Sigmoid colon (tissue), 4 donors: ENCODE measurements around the gene IL17RB.

Source experiments
- POLR2A ChIP-seq, 2 donors: fragments of 450-650 bp; IDR thresholded peaks; one replicate each; pipeline ENCODE4 v1.6.1; 2016; ENCODE audit warnings: antibody characterized with exemption in 2 of 2, mild to moderate bottlenecking in 2 of 2, moderate library complexity in 2 of 2
- POLR2AphosphoS5 ChIP-seq, 4 donors: sonication (generic); formaldehyde crosslinking; IDR thresholded peaks; one replicate each; pipeline ENCODE4 v1.6.1; 2017; ENCODE audit warnings: antibody characterized with exemption in 4 of 4
- TF ChIP-seq, protein P1 (sequence below), 4 experiments: fragments of 450-650 bp in 3 of 4; fragments of 200-600 bp in 1 of 4; IDR thresholded peaks; one replicate each; pipeline ENCODE4 v1.5.1; 2016 to 2019; ENCODE audit warnings: antibody characterized with exemption in 4 of 4, mild to moderate bottlenecking in 3 of 4, moderate library complexity in 2 of 4

DNA sequence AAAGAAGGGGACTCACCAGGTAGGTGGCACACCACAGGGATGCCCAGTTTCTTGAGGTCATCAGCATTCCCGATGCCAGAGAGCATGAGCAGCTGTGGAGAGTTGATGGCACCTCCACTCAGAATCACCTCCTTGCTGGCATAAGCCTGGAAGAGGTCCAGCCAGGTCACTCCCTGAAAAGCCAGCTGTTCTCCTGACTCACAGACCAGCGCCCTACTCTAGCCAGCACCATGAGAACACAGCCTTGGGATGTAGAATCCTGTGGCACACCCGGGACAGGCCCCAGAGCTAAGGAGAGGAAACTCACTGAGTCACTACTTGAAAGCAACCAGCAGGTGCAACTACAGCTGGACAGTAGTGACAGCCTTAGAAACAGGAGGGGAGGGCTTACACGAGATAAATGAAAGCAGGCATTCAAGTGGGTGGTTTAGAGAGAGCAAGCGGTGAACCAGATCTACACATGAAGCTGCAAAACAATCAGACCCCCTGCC, 24.7 kb upstream of the IL17RB start:
- no peak for TF ChIP-seq POLR2AphosphoS5 (IDR thresholded peaks at IDR 0.05)
- TF ChIP-seq, protein P1, sequence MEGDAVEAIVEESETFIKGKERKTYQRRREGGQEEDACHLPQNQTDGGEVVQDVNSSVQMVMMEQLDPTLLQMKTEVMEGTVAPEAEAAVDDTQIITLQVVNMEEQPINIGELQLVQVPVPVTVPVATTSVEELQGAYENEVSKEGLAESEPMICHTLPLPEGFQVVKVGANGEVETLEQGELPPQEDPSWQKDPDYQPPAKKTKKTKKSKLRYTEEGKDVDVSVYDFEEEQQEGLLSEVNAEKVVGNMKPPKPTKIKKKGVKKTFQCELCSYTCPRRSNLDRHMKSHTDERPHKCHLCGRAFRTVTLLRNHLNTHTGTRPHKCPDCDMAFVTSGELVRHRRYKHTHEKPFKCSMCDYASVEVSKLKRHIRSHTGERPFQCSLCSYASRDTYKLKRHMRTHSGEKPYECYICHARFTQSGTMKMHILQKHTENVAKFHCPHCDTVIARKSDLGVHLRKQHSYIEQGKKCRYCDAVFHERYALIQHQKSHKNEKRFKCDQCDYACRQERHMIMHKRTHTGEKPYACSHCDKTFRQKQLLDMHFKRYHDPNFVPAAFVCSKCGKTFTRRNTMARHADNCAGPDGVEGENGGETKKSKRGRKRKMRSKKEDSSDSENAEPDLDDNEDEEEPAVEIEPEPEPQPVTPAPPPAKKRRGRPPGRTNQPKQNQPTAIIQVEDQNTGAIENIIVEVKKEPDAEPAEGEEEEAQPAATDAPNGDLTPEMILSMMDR (IDR thresholded peaks at IDR 0.05), result no peak
- TF ChIP-seq POLR2A (IDR thresholded peaks at IDR 0.05), result no peak
